Smooth muscle cell of bladder (primary cell): ENCODE data around the gene DOCK7. TPM values are rescaled to one million over a fixed set of nuclear protein-coding genes. Genes with fewer than 3 reads are reported as not detected.

Experiments
- total RNA-seq: library from RNA; depleted of rRNA; stranded (reverse); fragments of >200 nt; gene quantifications from 2 replicates; pipeline ENCODE4 v1.2.3, GENCODE V29; 2014

The DOCK7 gene
- 82.2 and 95.8 TPM in 2 replicates for total RNA-seq

GRCh38 chr1:62687903-62688686, at the start of gene DOCK7:
TSS of gene DOCK7 (minus strand) at chr1:62688386. CDS start at chr1:62688264, 122 bp downstream.

GRCh38 chr1:62597281-62597680, 90.9 kb downstream of the DOCK7 start, which contains the start of gene ANGPTL3:
TSS of gene ANGPTL3 (plus strand) at chr1:62597520. CDS start at chr1:62597567, 47 bp downstream.

GRCh38 chr1:62436466-62437272, 251.5 kb downstream of the DOCK7 start, which contains the start of gene USP1:
TSS of gene USP1 (plus strand) at chr1:62437049. CDS start at chr1:62439868, 2,819 bp downstream.

Other genes starting within 250 kb of the DOCK7 start
- not detected in 2 replicates for gene ANGPTL3, start 90.9 kb downstream of the DOCK7 start, total RNA-seq
- gene ATG4C, start 95.7 kb upstream of the DOCK7 start, total RNA-seq = 6.5 and 7.3 TPM in 2 replicates